ENCODE results near the gene PEF1.
"Not testable (repeated sequence)": the region's sequence is repeated elsewhere in the genome, so short reads cannot be mapped to it uniquely, and the experiment has no call there.

PEF1 gene

GRCh38 chr1:31602081-31602480 lies 42.6 kb downstream of the PEF1 start:
- no peak for DNase-seq

GRCh38 chr1:31600641-31601040 lies 44.0 kb downstream of the PEF1 start:
- DNase-seq: no peak

GRCh38 chr1:31598980-31599379 lies 45.7 kb downstream of the PEF1 start:
- DNase-seq: no peak

- no peak for DNase-seq
Observed at GRCh38 chr1:31596737-31597097, 48.0 kb downstream of the PEF1 start.

GRCh38 chr1:31595836-31596736 lies 48.6 kb downstream of the PEF1 start:
- DNase-seq: no peak

- DNase-seq: peak; percentile 56
Observed at GRCh38 chr1:31593770-31594632, 50.7 kb downstream of the PEF1 start.

GRCh38 chr1:31593136-31593665 lies 51.5 kb downstream of the PEF1 start:
- DNase-seq: no peak

GRCh38 chr1:31592132-31592531 lies 52.5 kb downstream of the PEF1 start:
- DNase-seq: no peak

- DNase-seq: no peak
Observed at GRCh38 chr1:31591425-31592093, 53.1 kb downstream of the PEF1 start.

- DNase-seq: no peak
Observed at GRCh38 chr1:31588751-31589515, 55.7 kb downstream of the PEF1 start.

- DNase-seq: peak; percentile 33
Observed at GRCh38 chr1:31587720-31588423, 56.8 kb downstream of the PEF1 start.

- not testable (repeated sequence) for DNase-seq
Observed at GRCh38 chr1:31587328-31587699, 57.4 kb downstream of the PEF1 start.

- DNase-seq: no peak
Observed at GRCh38 chr1:31586376-31587327, 58.0 kb downstream of the PEF1 start.

- DNase-seq: no peak
Observed at GRCh38 chr1:31585736-31586365, 58.8 kb downstream of the PEF1 start.

GRCh38 chr1:31584869-31585735 lies 59.6 kb downstream of the PEF1 start:
- no peak for DNase-seq

GRCh38 chr1:31583995-31584868 lies 60.4 kb downstream of the PEF1 start:
- DNase-seq: no peak

GRCh38 chr1:31583082-31583994 lies 61.3 kb downstream of the PEF1 start:
- DNase-seq: no peak
